HCT116 (cell line): Measurements from ENCODE around the gene IGFBP2. TPM values are rescaled to one million over a fixed set of nuclear protein-coding genes. Genes with fewer than 3 reads are reported as not detected.

Experiments used
- ATAC-seq: fragments of 200-7000 bp; cut with Tn5 transposase; 2 replicates; pipeline ENCODE4 v1.9.1; 2020; ENCODE audit warnings: mild to moderate bottlenecking, moderate library complexity
- Bru-seq: library from RNA; stranded (reverse); fragments of 400-500 nt; gene quantifications from one replicate; lab custom pipeline; 2021; lab: Mats Ljungman, UMichigan
- BruChase-seq, 2 experiments: library from RNA; stranded (reverse); fragments of 400-500 nt; gene quantifications; one replicate each; lab custom pipeline; 2021; lab: Mats Ljungman, UMichigan
- BruUV-seq: library from RNA; stranded (reverse); fragments of 400-500 nt; replicated peaks from 2 replicates; lab custom pipeline; 2021; lab: Mats Ljungman, UMichigan
- CTCF ChIA-PET: fragments of 300-600 bp; sonication (Branson Sonifier 250); formaldehyde crosslinking; loops from one replicate; lab custom pipeline; 2021; ENCODE audit warnings: antibody characterized with exemption; lab: Charles Lee
- POLR2A ChIA-PET: fragments of 300-600, 350-600 bp; sonication (Branson Sonifier 250); formaldehyde crosslinking; loops from one replicate; lab custom pipeline; 2021; ENCODE audit warnings: antibody characterized with exemption; lab: Charles Lee
- RAD21 ChIA-PET, 2 experiments: fragments of 300-600 bp; sonication (Branson Sonifier 250); formaldehyde crosslinking; loops; one replicate each; lab custom pipeline; 2023; ENCODE audit warnings: low total read pairs in 2 of 2; ENCODE audit not compliant: uncharacterized antibody in 2 of 2, unreplicated experiment in 2 of 2, low non-redundant PET in 1 of 2; lab: Charles Lee
- DNase-seq: peaks from one replicate; pipeline ENCODE4 v3.0.0-alpha.2; 2010; ENCODE audit warnings: low read depth, low spot score
- H2AFZ ChIP-seq: fragments of 200-600 bp; shearing (Covaris generic), sonication (generic); 2 replicates; pipeline ENCODE4 v1.6.1; 2017; ENCODE audit warnings: low read depth, mixed run types, mixed read lengths, antibody characterized with exemption, low read length; ENCODE audit not compliant: poor library complexity, severe bottlenecking
- H3K27ac ChIP-seq: 2 replicates; pipeline ENCODE4 v1.5.1; 2012; ENCODE audit warnings: low read depth, low read length
- H3K27me3 ChIP-seq: fragments of 200-600 bp; sonication (generic); 2 replicates; pipeline ENCODE4 v1.6.1; 2016; ENCODE audit warnings: mixed run types, low read length, mixed read lengths; ENCODE audit not compliant: insufficient read depth
- H3K36me3 ChIP-seq, 2 experiments: fragments of 200-500 bp in 1 of 2; fragments of 200-600 bp in 1 of 2; sonication (Bioruptor generic) in 1 of 2; sonication (generic) in 1 of 2; 2 replicates each; pipeline versions ENCODE4 v1.5.1 to v1.6.1; 2014 to 2016; ENCODE audit warnings: low read length in 2 of 2, inconsistent platforms in 1 of 2, mixed read lengths in 1 of 2, mixed run types in 1 of 2; ENCODE audit not compliant: insufficient read depth in 2 of 2, control insufficient read depth in 1 of 2
- H3K4me1 ChIP-seq, 2 experiments: fragments of 200-600 bp in 1 of 2; sonication (generic) in 1 of 2; 2 replicates each; pipeline versions ENCODE4 v1.5.1 to v1.6.1; 2012 to 2017; ENCODE audit warnings: low read length in 2 of 2, inconsistent platforms in 1 of 2, mild to moderate bottlenecking in 1 of 2, mixed read lengths in 1 of 2, mixed run types in 1 of 2, moderate library complexity in 1 of 2; ENCODE audit not compliant: insufficient read depth in 2 of 2, control insufficient read depth in 1 of 2
- H3K4me2 ChIP-seq: fragments of 200-600 bp; sonication (generic); 2 replicates; pipeline ENCODE4 v1.6.1; 2017; ENCODE audit warnings: mixed run types, low read length, mixed read lengths
- H3K4me3 ChIP-seq, 2 experiments: fragments of 200-600 bp in 1 of 2; sonication (generic) in 1 of 2; replicated peaks in 1 of 2; 2 replicates each; pipeline ENCODE4 v1.5.1; 2011 to 2016; ENCODE audit warnings: low read length in 2 of 2, control low read depth in 1 of 2, low read depth in 1 of 2, mild to moderate bottlenecking in 1 of 2, mixed read lengths in 1 of 2, mixed run types in 1 of 2
- H3K79me2 ChIP-seq: fragments of 200-600 bp; sonication (generic); 2 replicates; pipeline ENCODE4 v1.6.1; 2017; ENCODE audit warnings: mild to moderate bottlenecking, mixed run types, low read length, moderate library complexity, mixed read lengths; ENCODE audit not compliant: insufficient read depth
- H3K9ac ChIP-seq: fragments of 200-600 bp; sonication (generic); 2 replicates; pipeline ENCODE4 v1.6.1; 2016; ENCODE audit warnings: low read length, mixed read lengths
- H3K9me2 ChIP-seq: fragments of 200-600 bp; sonication (generic), shearing (Covaris generic); 2 replicates; pipeline ENCODE4 v1.6.1; 2017; ENCODE audit warnings: mixed run types, mild to moderate bottlenecking, moderate library complexity; ENCODE audit not compliant: insufficient read depth
- H3K9me3 ChIP-seq, 2 experiments: fragments of 200-500 bp in 1 of 2; fragments of 200-600 bp in 1 of 2; sonication (Bioruptor generic) in 1 of 2; sonication (generic) in 1 of 2; 2 replicates each; pipeline ENCODE4 v1.6.1; 2014 to 2017; ENCODE audit warnings: low read length in 2 of 2, mixed read lengths in 2 of 2, inconsistent platforms in 1 of 2, low read depth in 1 of 2, mild to moderate bottlenecking in 1 of 2, mixed run types in 1 of 2, moderate library complexity in 1 of 2; ENCODE audit not compliant: control insufficient read depth in 1 of 2, insufficient read depth in 1 of 2
- H4K20me1 ChIP-seq: fragments of 200-600 bp; sonication (generic), shearing (Covaris generic); 2 replicates; pipeline ENCODE4 v1.6.1; 2017; ENCODE audit warnings: mixed run types, mild to moderate bottlenecking, moderate library complexity; ENCODE audit not compliant: insufficient read depth
- CEBPB ChIP-seq: IDR thresholded peaks from 2 replicates; pipeline ENCODE4 v1.6.1; 2012; ENCODE audit warnings: low read depth
- ELF1 ChIP-seq: IDR thresholded peaks from 2 replicates; pipeline ENCODE4 v1.6.1; 2012; ENCODE audit warnings: low read depth, borderline replicate concordance
- EZH2 ChIP-seq: fragments of 200-600 bp; sonication (generic); IDR thresholded peaks from 2 replicates; pipeline ENCODE4 v1.6.1; 2017; ENCODE audit warnings: antibody characterized with exemption, mixed run types
- EZH2phosphoT487 ChIP-seq: fragments of 200-600 bp; IDR thresholded peaks from 2 replicates; pipeline ENCODE4 v1.6.1; 2018; ENCODE audit warnings: antibody characterized with exemption, borderline replicate concordance
- FOSL1 ChIP-seq: IDR thresholded peaks from 2 replicates; pipeline ENCODE4 v1.6.1; 2012; ENCODE audit warnings: low read depth
- POLR2AphosphoS5 ChIP-seq: IDR thresholded peaks from 2 replicates; pipeline ENCODE4 v1.6.1; 2011; ENCODE audit warnings: mild to moderate bottlenecking, low read depth, low read length, moderate library complexity
- REST ChIP-seq: IDR thresholded peaks from 2 replicates; pipeline ENCODE4 v1.6.1; 2012; ENCODE audit warnings: low read depth
- ZFX ChIP-seq: fragments of 450-650 bp; IDR thresholded peaks from 2 replicates; pipeline ENCODE4 v1.6.1; 2017
- ZNF274 ChIP-seq: fragments of 200-500 bp; sonication (Bioruptor generic); IDR thresholded peaks from 2 replicates; pipeline ENCODE4 v1.6.1; 2014; ENCODE audit warnings: mild to moderate bottlenecking, low read depth, low read length, inconsistent platforms
- intact Hi-C: fragments of 100-400 bp; cut with micrococcal nuclease; formaldehyde crosslinking; loops from 2 replicates; pipeline ENCODE4 v1.10.0; 2022
- long read RNA-seq: library from polyadenylated mRNA; unstranded; transcript quantifications from one replicate; pipeline ENCODE4 v2.0.0, GENCODE V29; 2021; ENCODE audit not compliant: unreplicated experiment
- polyA plus RNA-seq: library from polyadenylated mRNA; unstranded; fragments of >200 nt; gene quantifications from 2 replicates; pipeline ENCODE4 v1.2.1, GENCODE V29; 2012; ENCODE audit warnings: missing spikeins
- total RNA-seq: library from RNA; stranded (reverse); gene quantifications from one replicate; pipeline ENCODE4 v1.2.1, GENCODE V29; 2021; ENCODE audit not compliant: unreplicated experiment
- TF ChIP-seq, protein P1 (sequence below): IDR thresholded peaks from 2 replicates; pipeline ENCODE4 v1.6.1; 2012
- TF ChIP-seq, protein P2 (sequence below): IDR thresholded peaks from 2 replicates; pipeline ENCODE4 v1.6.1; 2012

Gene IGFBP2
- 143 TPM for total RNA-seq
- 167 and 179 TPM in 2 replicates for polyA plus RNA-seq
- Bru-seq, nascent RNA, result percentile 53 among the genes with signal in this experiment
- BruChase-seq, experiment 1, labeled RNA remaining after a 6-hour chase, result percentile 50 among the genes with signal in this experiment
- percentile 49 among the genes with signal in this experiment for BruChase-seq, experiment 2, labeled RNA remaining after a 2-hour chase
- long read RNA-seq, transcript IGFBP2-201 (4 exons, 1,439 nt), result major isoform, 339 of 368 reads
- long read RNA-seq, partial matches to known transcripts, result 26 of 368 reads
- long read RNA-seq, other reads (novel, unspliced or antisense), result 3 of 368 reads

DNA sequence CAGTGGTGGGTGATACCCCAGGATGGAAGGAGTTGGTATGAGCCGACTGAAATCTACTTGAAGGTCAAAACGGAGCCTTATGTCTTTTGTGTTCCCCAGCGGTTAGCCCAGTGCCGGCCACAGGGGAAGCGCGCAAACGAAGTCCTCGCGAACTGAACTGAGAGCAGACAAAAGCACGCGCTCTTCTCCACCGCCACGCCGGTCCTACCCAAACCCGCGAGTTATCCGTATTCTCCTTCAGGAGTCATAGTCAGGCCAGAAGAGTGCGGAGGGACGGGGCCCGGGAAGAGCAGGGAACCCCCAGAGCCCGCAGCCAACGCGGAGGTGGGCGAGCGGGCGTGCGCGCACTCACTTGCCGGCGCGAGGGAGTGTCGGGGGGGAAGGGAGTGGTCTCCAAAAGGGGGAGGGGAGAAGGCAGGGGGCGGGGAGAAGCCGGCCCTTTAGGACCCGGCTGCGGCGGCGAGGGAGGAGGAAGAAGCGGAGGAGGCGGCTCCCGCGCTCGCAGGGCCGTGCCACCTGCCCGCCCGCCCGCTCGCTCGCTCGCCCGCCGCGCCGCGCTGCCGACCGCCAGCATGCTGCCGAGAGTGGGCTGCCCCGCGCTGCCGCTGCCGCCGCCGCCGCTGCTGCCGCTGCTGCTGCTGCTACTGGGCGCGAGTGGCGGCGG is at the start of gene IGFBP2:
IGFBP2 (plus strand) TSS at position 469 of the 664 bp plus-strand sequence; CDS start at position 573, 104 bp downstream.
- Histone ChIP-seq H3K9ac (peak within 1 kb of the TSS; percentile 76), H3K27ac (peak within 1 kb of the TSS; percentile 67; the same call in 1 of the 2 replicates), H3K4me3 (peak within 1 kb of the TSS; percentile 78 to 81), H3K4me2 (peak within 1 kb of the TSS; percentile 95), H3K79me2 (peaks cover 29% of the 10 kb centered on the region), H4K20me1 (no peaks in the 10 kb centered on the region), H3K4me1 (peaks cover 35 to 50% of the 10 kb centered on the region in 2 experiments), H3K27me3 (no peaks in the 10 kb centered on the region), H3K9me3 (no peaks in the 10 kb centered on the region), H3K9me2 (no peaks in the 10 kb centered on the region), H2AFZ (peak within 1 kb of the TSS; percentile 90), H3K36me3 (no peaks in the 10 kb centered on the region)
- BruUV-seq, result no TSS peak
- CTCF ChIA-PET, result no interaction called here
- POLR2A ChIA-PET, result no interaction called here
- intact Hi-C loops, result no loop called here
- TF ChIP-seq EZH2, result no peak
- 0 out of 2 replicates have a peak, but pooled peaks have one; percentile 39 for TF ChIP-seq ZFX
- TF ChIP-seq FOSL1, result no peak
- TF ChIP-seq POLR2AphosphoS5, result peak; percentile 58
- TF ChIP-seq, protein P1, sequence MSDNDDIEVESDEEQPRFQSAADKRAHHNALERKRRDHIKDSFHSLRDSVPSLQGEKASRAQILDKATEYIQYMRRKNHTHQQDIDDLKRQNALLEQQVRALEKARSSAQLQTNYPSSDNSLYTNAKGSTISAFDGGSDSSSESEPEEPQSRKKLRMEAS, result peak; percentile 32; the same call in 1 of the 2 replicates
- no peak for TF ChIP-seq ZNF274
- no peak for TF ChIP-seq EZH2phosphoT487
- RAD21 ChIA-PET, result no interaction called here
- ATAC-seq, result peak; percentile 72
- peak; percentile 41 for DNase-seq

DNA sequence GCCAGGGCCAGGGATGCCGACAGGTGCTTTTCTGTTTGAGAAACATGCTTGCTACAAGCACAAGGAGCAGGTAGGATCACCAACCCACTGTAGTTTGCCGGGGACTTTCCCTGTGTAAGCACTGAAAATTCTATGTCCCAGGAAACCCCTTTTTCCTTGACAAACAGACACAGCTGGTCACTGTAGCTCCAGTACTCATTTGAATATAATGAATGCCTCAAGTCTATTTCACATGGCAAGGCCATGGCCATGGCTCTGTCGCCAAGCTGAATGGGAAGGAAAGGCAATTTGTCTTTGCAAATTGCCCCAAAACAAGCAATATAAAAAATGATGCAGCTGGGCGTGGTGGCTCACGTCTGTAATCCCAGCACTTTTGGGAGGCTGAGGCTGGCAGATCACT is 49.6 kb upstream of the IGFBP2 start:
- RAD21 ChIA-PET, result no interaction called here
- intact Hi-C loops, result no loop called here
- no peaks in the 10 kb centered on the region for H4K20me1 ChIP-seq
- no peak overlapping the region for H3K27ac ChIP-seq
- H3K4me3 ChIP-seq, result no peak overlapping the region
- no peaks in the 10 kb centered on the region for H3K9me3 ChIP-seq
- no peaks in the 10 kb centered on the region for H3K79me2 ChIP-seq
- POLR2A ChIA-PET, result no interaction called here
- no TSS peak for BruUV-seq
- no peak overlapping the region for H3K4me2 ChIP-seq
- CTCF ChIA-PET, result no interaction called here
- peaks cover 10% of the 10 kb centered on the region; the same call in 1 of the 2 replicates for H3K27me3 ChIP-seq
- no peak for ATAC-seq
- H3K36me3 ChIP-seq, result no peaks in the 10 kb centered on the region
- H3K4me1 ChIP-seq, result peaks cover 0 to 10% of the 10 kb centered on the region in 2 experiments; a peak in 1 of 4 replicates
- no peaks in the 10 kb centered on the region for H3K9me2 ChIP-seq
- H3K9ac ChIP-seq, result no peak overlapping the region
- no peak for DNase-seq
- no peak overlapping the region for H2AFZ ChIP-seq
- no peak for TF ChIP-seq POLR2AphosphoS5
- no peak for TF ChIP-seq CEBPB
- no peak for TF ChIP-seq ZNF274
- no peak for TF ChIP-seq ELF1
- TF ChIP-seq REST, result no peak
- TF ChIP-seq FOSL1, result no peak
- TF ChIP-seq, protein P2, sequence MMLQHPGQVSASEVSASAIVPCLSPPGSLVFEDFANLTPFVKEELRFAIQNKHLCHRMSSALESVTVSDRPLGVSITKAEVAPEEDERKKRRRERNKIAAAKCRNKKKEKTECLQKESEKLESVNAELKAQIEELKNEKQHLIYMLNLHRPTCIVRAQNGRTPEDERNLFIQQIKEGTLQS, result no peak
- TF ChIP-seq, protein P1, result no peak
